GM21737 (cell line): ENCODE data around the gene PPM1A.

Source experiments
- ATAC-seq: cut with Tn5 transposase; IDR thresholded peaks from one replicate; pipeline ENCODE4 v1.9.1; 2021; ENCODE audit warnings: mild to moderate bottlenecking, moderate library complexity; ENCODE audit not compliant: unreplicated experiment

Gene PPM1A

GRCh38 chr14:60248697-60249318 is at the start of gene PPM1A:
Gene PPM1A, plus strand, starts transcription at chr14:60249221. Its CDS starts 33,483 bp downstream, at chr14:60282704.
- ATAC-seq = peak; percentile 61

DNA sequence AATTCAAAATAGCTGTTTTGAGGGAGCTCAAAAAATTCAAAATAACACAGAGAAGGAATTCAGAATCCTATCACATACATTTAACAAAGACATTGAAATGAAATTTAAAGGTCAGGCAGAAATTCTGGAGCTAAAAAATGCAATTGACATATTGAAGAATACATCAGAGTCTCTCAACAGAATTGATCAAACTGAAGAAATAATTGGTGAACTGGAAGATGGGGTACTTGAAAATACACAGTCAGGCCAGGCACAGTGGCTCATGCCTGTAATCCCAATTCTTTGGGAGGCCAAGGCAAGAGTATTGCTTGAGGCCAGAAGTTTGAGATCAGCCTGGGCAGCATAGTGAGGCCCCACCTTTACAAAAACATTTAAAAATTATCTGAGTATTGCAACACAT is 49.7 kb upstream of the PPM1A start:
- ATAC-seq = no peak

DNA sequence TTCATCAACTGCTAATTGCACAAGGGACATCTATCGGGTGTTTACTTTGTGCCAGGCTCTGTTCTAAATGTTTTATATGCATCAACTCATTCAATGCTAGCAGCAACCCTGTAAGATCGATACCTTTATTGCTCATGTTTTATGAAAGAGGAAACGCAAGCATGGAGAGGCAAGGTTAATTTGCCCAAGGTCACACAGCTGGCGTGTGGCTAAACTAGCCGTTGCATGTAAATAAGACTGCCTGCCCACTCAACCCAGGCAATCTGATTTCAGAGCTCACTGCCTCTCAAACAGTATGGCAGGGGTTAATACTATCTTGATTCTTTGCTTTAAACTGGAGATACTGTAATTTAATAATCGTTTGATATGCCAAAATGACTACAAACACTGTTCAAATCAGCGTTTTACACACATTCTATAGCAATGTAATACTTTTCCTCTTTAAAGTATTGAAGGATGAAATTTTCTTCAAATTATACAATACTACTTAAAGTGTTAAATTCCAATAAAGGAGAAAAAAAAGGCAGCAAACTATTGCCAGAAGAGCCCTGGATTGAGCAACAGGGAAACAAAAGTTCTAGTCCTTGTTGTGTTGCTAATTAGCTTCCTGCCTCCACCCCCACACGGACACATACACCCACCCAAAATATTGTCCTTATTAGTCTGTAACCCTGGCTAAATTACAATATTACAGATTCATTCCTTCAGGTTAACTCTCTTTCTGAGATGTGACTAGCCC is 44.7 kb upstream of the PPM1A start:
- ATAC-seq = peak; percentile 80

DNA sequence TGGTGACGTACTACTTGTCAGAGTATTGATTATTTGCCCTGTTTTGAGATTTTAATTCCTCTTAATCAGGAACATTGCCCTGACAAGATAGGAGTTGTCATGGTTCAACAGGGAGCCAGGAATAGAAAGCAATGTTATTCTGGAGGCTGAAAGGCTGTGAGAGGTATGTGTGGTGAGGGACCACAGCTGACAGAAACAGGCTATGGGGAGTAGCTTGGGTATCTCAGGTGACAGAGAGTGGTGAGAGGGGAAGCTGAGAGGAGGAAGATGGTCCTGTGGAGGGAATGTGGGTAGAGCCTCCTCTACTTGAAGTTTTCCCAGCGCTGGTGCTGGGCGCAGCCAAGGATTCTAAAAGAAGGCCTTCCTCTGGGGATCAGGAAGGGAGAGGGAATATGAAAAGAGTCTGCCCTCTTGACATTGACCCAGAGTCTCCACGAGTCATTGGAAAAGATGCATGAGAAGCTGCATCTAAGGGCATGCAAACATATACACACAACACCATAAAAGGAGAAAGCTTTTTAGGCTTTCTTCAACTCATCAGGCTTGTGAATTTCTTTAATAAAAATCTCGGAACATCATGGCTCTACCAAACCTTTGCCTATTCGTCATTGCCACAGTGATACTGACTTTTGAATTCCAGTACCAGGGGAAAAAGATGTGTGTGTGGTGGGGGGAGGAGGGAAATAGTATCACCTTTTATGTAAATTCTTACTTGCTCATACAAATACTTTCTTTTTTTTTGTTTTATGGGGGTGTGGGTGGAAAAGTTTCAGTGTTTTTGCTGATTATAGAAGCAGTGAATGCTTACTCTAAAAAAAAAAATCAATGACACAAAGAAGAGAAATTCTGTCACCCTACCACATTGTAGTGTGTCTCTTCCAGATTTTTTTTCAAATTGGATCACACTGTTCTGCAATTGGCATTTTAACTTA is 43.9 kb upstream of the PPM1A start:
- ATAC-seq = peak; percentile 47

GRCh38 chr14:60206249-60206670 is 42.8 kb upstream of the PPM1A start:
- no peak for ATAC-seq

GRCh38 chr14:60206837-60207533 is 42.0 kb upstream of the PPM1A start:
- no peak for ATAC-seq

- ATAC-seq = no peak
Observed at GRCh38 chr14:60210703-60211102, 38.3 kb upstream of the PPM1A start.

DNA sequence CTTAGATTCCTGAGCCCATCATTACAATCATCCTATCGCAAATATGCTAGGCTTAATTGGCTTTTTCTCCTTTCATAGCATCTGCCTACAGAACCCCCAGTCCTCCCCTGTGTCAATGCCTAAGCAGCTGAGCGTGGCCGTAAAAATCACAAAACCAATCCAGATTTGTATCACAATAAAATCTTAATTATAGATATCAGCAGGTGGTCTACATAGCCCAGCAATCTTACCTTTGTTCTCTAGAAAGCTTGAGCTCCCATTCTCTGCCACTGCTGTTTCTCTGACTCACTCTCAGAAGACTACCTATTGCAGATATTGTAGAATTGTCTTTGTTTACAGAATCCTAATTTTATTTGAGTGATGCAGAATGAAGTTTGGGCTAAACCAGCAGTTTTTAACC is 37.9 kb upstream of the PPM1A start:
- ATAC-seq = no peak

- peak; percentile 86 for ATAC-seq
Observed at GRCh38 chr14:60212503-60213371, 36.3 kb upstream of the PPM1A start.

- no peak for ATAC-seq
Observed at GRCh38 chr14:60214003-60214402, 35.0 kb upstream of the PPM1A start.

- no peak for ATAC-seq
Observed at GRCh38 chr14:60214415-60215126, 34.5 kb upstream of the PPM1A start.

GRCh38 chr14:60215127-60215444 is 33.9 kb upstream of the PPM1A start:
- ATAC-seq = no peak

DNA sequence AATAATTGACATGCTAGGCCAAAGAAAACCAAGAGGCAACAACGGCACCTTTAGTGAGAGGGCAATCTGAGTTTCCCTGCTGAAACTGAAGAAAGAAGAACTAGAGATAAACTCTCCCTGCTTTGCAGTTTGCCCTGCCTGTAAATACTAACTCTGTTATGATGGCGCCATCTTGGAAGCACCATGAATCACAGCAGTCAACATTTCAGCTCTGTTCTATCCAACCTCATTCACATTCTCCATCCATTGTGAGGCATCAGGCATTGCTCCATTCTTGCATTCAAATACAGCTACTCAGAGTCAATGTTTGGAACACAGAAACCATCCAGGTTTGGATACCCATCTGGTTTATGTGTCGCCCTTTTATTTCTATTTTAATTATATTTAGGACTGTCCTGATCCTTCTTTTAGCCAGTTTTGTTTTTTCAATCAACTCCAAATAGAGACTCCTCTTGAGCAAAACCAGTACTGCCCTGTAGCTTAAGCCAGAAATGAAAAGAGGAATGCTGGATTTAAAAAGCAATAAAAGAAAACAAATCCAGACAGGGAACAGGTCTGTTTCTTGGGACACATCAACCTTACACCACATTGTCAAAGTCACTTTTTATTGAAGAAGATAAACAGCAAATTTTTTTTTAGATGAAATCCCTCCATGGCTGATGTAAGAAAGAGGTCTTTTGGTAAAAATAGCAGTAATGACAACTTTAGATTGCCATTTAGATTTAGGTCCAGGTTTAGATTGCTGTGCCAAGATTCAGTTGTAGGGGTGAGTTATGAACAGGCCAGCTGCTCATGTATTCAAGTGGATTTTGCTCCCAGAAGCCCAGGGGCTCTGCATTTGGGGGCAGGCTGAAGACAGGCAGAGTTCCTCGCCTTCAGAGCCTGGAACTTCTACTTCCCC is 33.3 kb upstream of the PPM1A start:
- ATAC-seq = no peak

GRCh38 chr14:60217713-60218112 is 31.3 kb upstream of the PPM1A start:
- ATAC-seq = no peak

DNA sequence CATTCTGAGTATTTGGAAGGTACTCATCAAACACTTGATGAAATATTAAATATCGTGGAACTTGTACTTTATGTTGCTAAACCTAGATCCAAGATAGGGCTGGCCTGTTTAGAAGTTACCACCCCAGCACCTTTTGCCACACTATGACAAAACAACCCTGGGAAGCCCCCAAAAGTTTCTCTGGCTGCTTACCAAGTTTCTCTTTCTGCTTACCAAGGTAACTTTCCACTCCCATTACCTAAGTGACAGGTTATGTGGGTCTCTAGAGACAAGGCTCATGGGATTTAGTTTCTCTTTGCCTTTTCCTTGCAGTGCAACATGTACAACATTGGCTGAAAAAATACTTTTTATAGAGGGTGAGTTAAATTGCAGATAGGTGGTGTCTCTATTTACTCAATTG is 28.9 kb upstream of the PPM1A start:
- ATAC-seq = peak; percentile 51

DNA sequence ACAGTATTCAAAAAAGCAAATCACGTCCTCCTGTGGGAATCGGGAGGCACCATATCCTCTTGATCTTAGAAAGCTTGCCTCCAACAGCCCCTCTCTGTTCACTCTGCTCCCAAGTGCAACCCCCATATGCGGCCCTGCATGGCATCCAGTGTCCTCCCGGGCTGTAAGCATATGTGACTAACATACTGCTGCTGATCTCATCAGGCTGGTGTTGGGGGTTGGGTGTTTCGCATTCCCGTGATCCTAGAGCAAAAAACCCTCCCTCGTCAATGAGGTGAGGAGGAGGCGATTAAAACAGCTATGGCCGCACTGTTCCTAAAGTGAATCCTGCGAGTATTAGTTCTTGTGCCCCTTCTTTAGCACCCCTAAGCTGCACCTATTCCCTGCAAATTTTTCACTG is 28.1 kb upstream of the PPM1A start:
- ATAC-seq = no peak

GRCh38 chr14:60221457-60221856 is 27.6 kb upstream of the PPM1A start:
- ATAC-seq = no peak

- ATAC-seq = no peak
Observed at GRCh38 chr14:60222820-60223219, 26.2 kb upstream of the PPM1A start.
